Measurements from ENCODE around the gene SAXO1.

The SAXO1 gene

DNA sequence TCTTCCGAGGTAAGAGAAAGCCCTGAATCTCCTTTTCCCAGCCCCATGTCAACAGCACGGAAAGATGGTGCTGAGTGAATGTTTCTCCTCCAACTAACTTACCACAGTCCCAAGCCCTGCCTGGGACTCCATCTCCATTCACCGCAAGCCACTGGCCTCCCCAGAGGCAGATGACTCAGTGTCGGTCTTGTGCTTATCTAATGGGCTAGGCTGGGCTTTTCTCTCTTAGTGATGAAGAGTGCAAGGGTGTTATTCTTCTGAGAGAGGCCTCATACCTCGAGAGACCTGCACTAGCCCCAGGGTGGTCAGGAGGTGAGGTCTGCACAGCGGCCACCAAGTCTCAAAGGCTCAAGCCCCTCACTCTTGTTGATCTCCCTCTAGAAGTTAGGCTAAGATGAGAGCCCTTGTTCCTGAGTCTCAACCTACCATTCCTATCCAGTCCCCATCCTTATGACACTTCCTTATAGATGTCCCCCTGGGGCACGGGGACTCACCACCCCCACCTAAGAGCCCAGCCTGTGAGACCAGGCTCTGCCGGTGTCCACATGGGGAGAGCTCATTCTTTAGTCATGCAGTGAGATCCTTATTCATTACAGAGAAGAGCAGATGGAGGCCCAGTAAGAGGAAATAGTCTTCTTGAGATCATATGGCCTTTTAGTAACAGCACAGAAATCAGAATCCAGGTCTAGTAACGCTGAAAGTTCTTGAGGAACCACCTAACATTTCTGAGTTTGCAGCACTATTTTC is 127.0 kb downstream of the SAXO1 start:
- H3K9me3 Mint-ChIP-seq: no peaks in the 10 kb centered on the region
- no peaks in the 10 kb centered on the region for H3K36me3 Mint-ChIP-seq (ENCODE audit: low read depth)
- no peak overlapping the region for H3K27ac Mint-ChIP-seq
- H3K27me3 Mint-ChIP-seq: no peaks in the 10 kb centered on the region
- intact Hi-C loops (cut with micrococcal nuclease): no loop called here
- H3K4me3 Mint-ChIP-seq: no peak overlapping the region
- no peaks in the 10 kb centered on the region for H3K4me1 Mint-ChIP-seq (ENCODE audit: low read depth)

DNA sequence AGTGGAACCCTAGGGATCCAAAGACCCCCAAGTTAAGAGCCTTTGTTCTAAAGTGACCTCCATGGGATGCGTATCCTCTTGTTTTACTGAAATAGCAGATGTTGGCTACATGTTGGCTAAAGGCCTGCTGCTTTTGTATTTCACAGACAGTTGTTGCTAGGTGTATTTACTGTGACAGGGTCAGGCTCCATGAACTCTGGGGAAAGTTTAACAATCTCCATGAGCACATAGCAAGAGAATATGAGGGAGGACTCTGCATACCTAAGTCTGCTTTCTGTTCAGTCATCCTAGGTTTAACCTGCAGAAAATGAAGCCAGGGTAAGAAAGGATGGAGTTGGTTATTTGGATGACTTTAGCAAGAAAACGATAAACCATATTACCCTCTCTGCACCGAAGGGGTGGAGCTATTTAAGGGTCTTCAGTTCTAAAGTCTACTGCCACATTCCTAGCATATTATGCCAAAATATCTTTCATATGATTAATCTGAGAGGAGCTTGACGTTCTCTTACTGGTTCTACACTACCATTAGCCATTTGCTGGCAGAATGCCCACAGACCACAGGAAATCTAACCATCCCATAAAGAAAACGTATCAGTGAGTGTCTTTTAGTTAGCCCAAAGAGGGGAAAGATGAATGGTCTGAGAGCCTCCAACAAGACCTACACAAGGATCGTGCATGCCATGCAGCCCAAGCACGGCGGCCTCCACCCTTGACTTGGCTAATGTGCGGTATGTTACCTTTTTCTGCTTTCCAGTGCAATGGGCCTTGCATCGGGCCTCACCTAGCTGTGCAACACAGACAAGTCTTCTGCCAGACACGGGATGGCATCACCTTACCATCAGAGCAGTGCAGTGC is 127.8 kb downstream of the SAXO1 start:
- no peak overlapping the region for H3K4me3 Mint-ChIP-seq
- intact Hi-C loops (cut with micrococcal nuclease): no loop called here
- H3K4me1 Mint-ChIP-seq (ENCODE audit: low read depth): no peaks in the 10 kb centered on the region
- no peaks in the 10 kb centered on the region for H3K27me3 Mint-ChIP-seq
- H3K27ac Mint-ChIP-seq: no peak overlapping the region
- no peaks in the 10 kb centered on the region for H3K36me3 Mint-ChIP-seq (ENCODE audit: low read depth)
- no peaks in the 10 kb centered on the region for H3K9me3 Mint-ChIP-seq

DNA sequence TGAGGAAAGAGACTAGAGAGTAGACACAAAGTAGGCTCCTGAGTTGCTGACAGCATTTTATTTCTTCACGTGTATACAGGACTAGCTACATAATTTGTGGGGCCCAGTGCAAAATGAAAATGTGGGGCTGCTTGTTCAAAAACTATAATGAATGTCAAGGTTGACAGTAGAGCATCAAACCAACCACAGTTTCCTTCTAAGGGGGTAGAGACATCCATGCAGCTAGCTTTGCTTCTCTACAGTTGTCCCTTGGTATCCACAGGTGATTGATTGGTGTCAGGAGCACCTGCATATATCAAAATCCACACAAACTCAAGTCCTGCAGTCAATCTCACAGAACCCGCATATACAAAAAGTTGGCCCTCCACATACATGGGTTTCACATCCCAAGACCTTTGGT is 129.6 kb downstream of the SAXO1 start:
- Mint-ChIP-seq H3K4me3 (no peak overlapping the region), H3K27ac (no peak overlapping the region), H3K27me3 (no peaks in the 10 kb centered on the region), H3K4me1 (ENCODE audit: low read depth) (no peaks in the 10 kb centered on the region), H3K36me3 (ENCODE audit: low read depth) (no peaks in the 10 kb centered on the region), H3K9me3 (no peaks in the 10 kb centered on the region)
- intact Hi-C loops (cut with micrococcal nuclease): no loop called here

- Mint-ChIP-seq H3K36me3 (ENCODE audit: low read depth) (no peaks in the 10 kb centered on the region), H3K4me1 (ENCODE audit: low read depth) (no peaks in the 10 kb centered on the region), H3K27ac (no peak overlapping the region), H3K9me3 (peaks cover 17% of the 10 kb centered on the region), H3K4me3 (no peak overlapping the region), H3K27me3 (no peaks in the 10 kb centered on the region)
- intact Hi-C loops (cut with micrococcal nuclease): no loop called here
Observed at GRCh38 chr9:18896531-18897179, 136.4 kb downstream of the SAXO1 start.

GRCh38 chr9:18896004-18896403 is 137.0 kb downstream of the SAXO1 start:
- Mint-ChIP-seq H3K27me3 (no peaks in the 10 kb centered on the region), H3K27ac (no peak overlapping the region), H3K4me1 (ENCODE audit: low read depth) (no peaks in the 10 kb centered on the region), H3K36me3 (ENCODE audit: low read depth) (no peaks in the 10 kb centered on the region), H3K4me3 (no peak overlapping the region), H3K9me3 (peaks cover 17% of the 10 kb centered on the region)
- intact Hi-C loops (cut with micrococcal nuclease): no loop called here

GRCh38 chr9:18893491-18893890 is 139.5 kb downstream of the SAXO1 start:
- no peak overlapping the region for H3K27ac Mint-ChIP-seq
- no peaks in the 10 kb centered on the region for H3K27me3 Mint-ChIP-seq
- intact Hi-C loops (cut with micrococcal nuclease): no loop called here
- no peak overlapping the region for H3K4me3 Mint-ChIP-seq
- H3K36me3 Mint-ChIP-seq (ENCODE audit: low read depth): no peaks in the 10 kb centered on the region
- H3K9me3 Mint-ChIP-seq: peaks cover 17% of the 10 kb centered on the region
- H3K4me1 Mint-ChIP-seq (ENCODE audit: low read depth): no peaks in the 10 kb centered on the region

DNA sequence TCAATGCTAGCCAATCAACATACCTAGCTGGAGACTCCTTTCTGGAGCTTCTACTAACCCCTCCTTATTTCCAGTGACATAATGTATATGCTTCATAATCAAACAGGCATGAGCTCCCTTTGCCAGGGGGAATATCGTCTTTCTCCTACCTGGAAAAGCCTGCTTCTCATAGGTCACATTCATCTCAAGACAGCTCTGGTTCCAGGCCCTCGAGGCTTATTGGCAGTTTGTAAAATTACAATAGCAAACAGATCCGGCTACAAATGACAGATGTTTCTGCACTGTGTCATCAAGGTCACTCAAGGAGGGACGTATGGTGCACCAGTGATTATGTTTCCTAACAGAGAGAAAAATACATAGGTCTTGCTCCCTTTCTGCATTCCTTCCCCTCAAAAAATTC is 140.0 kb downstream of the SAXO1 start:
- Mint-ChIP-seq H3K4me3 (no peak overlapping the region), H3K9me3 (peaks cover 17% of the 10 kb centered on the region), H3K27me3 (no peaks in the 10 kb centered on the region), H3K4me1 (ENCODE audit: low read depth) (no peaks in the 10 kb centered on the region), H3K27ac (no peak overlapping the region), H3K36me3 (ENCODE audit: low read depth) (no peaks in the 10 kb centered on the region)
- intact Hi-C loops (cut with micrococcal nuclease): no loop called here

- Mint-ChIP-seq H3K27ac (no peak overlapping the region), H3K4me3 (no peak overlapping the region), H3K9me3 (peaks cover 17% of the 10 kb centered on the region), H3K36me3 (ENCODE audit: low read depth) (no peaks in the 10 kb centered on the region), H3K27me3 (no peaks in the 10 kb centered on the region), H3K4me1 (ENCODE audit: low read depth) (no peaks in the 10 kb centered on the region)
- intact Hi-C loops (cut with micrococcal nuclease): no loop called here
Observed at GRCh38 chr9:18891946-18892670, 140.9 kb downstream of the SAXO1 start.

- Mint-ChIP-seq H3K4me3 (no peak overlapping the region), H3K36me3 (ENCODE audit: low read depth) (no peaks in the 10 kb centered on the region), H3K27me3 (peaks cover 1% of the 10 kb centered on the region), H3K27ac (no peak overlapping the region), H3K9me3 (peaks cover 7% of the 10 kb centered on the region), H3K4me1 (ENCODE audit: low read depth) (no peaks in the 10 kb centered on the region)
- intact Hi-C loops (cut with micrococcal nuclease): no loop called here
Observed at GRCh38 chr9:18890372-18890771, 142.6 kb downstream of the SAXO1 start.

GRCh38 chr9:18889550-18889949 is 143.5 kb downstream of the SAXO1 start:
- H3K36me3 Mint-ChIP-seq (ENCODE audit: low read depth): no peaks in the 10 kb centered on the region
- peaks cover under 1% of the 10 kb centered on the region for H3K9me3 Mint-ChIP-seq
- H3K27ac Mint-ChIP-seq: no peak overlapping the region
- intact Hi-C loops (cut with micrococcal nuclease): no loop called here
- H3K27me3 Mint-ChIP-seq: peaks cover 1% of the 10 kb centered on the region
- H3K4me1 Mint-ChIP-seq (ENCODE audit: low read depth): no peaks in the 10 kb centered on the region
- H3K4me3 Mint-ChIP-seq: no peak overlapping the region

DNA sequence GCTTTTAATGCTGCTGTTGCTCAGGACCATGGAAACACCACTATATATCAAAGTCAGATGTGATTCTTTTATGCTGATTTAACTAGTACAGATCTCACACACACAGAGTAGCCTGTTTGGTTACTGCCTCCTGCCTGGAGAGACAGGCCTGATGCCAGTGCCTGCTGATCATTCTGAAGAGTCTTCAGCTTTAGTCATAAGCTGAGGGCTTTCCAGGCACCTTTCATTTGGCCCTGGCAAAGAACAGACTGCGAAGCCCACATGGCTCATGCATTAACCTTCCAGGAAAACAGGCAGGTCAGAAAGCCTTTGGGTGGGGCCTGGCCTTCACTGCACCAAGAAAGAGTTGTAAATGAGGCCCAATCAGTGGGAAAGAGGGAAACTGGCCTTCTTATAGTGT is 144.7 kb downstream of the SAXO1 start:
- Mint-ChIP-seq H3K36me3 (ENCODE audit: low read depth) (no peaks in the 10 kb centered on the region), H3K9me3 (no peaks in the 10 kb centered on the region), H3K27me3 (peaks cover 1% of the 10 kb centered on the region), H3K4me3 (no peak overlapping the region), H3K27ac (no peak overlapping the region), H3K4me1 (ENCODE audit: low read depth) (no peaks in the 10 kb centered on the region)
- intact Hi-C loops (cut with micrococcal nuclease): no loop called here

DNA sequence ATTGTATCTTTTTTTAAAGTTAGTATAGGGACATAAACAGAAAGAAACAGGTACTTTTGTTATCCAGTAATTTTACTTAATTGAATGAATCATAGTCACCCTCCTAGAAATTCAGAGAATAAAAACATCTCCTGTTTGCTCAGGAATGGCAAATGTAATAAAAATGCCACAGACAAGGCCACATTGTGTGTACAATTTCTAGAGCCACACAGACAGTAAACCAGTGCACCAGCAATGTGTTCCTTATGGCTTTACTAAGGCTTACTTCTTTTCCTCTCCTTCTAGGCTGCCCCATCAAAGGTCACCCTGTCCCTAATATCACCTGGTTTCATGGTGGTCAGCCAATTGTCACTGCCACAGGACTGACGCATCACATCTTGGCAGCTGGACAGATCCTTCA is 145.5 kb downstream of the SAXO1 start:
- H3K27me3 Mint-ChIP-seq: peaks cover 1% of the 10 kb centered on the region
- intact Hi-C loops (cut with micrococcal nuclease): no loop called here

GRCh38 chr9:18881758-18882157 is 151.3 kb downstream of the SAXO1 start:
- Mint-ChIP-seq H3K4me1 (ENCODE audit: low read depth) (no peaks in the 10 kb centered on the region), H3K27me3 (peaks cover 1% of the 10 kb centered on the region), H3K36me3 (ENCODE audit: low read depth) (no peaks in the 10 kb centered on the region), H3K4me3 (no peak overlapping the region), H3K27ac (no peak overlapping the region), H3K9me3 (no peaks in the 10 kb centered on the region)
- intact Hi-C loops (cut with micrococcal nuclease): no loop called here

More for the DNA sequence above, 145.5 kb downstream of the SAXO1 start:
- Mint-ChIP-seq H3K4me3 (no peak overlapping the region), H3K27ac (no peak overlapping the region), H3K9me3 (no peaks in the 10 kb centered on the region), H3K36me3 (ENCODE audit: low read depth) (no peaks in the 10 kb centered on the region), H3K4me1 (ENCODE audit: low read depth) (no peaks in the 10 kb centered on the region)

DNA sequence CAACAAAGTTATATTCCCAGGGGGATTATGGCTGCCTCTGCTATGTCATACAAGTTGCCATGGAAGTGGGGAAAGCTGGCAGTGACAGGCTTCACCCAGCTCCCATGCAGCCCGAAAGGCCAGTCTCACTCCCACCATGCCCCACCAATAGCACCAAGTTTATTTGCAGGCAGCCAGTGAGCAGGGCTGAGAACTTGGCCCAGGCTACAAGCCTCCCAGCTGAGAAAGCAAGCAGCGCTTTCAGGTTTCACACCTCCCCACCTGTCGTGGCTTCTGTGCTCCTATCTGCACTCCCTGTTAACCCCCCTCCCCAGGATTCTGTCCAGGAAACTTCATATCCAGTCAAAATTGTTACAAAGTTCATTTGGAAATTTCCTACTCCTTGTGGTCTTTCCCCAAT is 155.0 kb downstream of the SAXO1 start:
- Mint-ChIP-seq H3K36me3 (ENCODE audit: low read depth) (no peaks in the 10 kb centered on the region), H3K27ac (no peak overlapping the region), H3K4me1 (ENCODE audit: low read depth) (no peaks in the 10 kb centered on the region), H3K4me3 (no peak overlapping the region), H3K9me3 (no peaks in the 10 kb centered on the region), H3K27me3 (no peaks in the 10 kb centered on the region)
- intact Hi-C loops (cut with micrococcal nuclease): no loop called here

Measured in dendritic cell treated with granulocyte-macrophage colony-stimulating factor and Interleukin-4, amounts not matched to agents 40 ng/mL and 50 ng/mL, for 4 days (primary cell).